ENCODE data around the gene DGKB.

Gene DGKB

GRCh38 chr7:14861456-14861855, 41.1 kb downstream of the DGKB start:
- DNase-seq (ENCODE audit: low read depth in 2 of 3, low spot score in 2 of 3) = no peak

- no peak for DNase-seq (ENCODE audit: low read depth in 2 of 3, low spot score in 2 of 3)
Observed at GRCh38 chr7:14859267-14859666, 43.3 kb downstream of the DGKB start.

- no peak for DNase-seq (ENCODE audit: low read depth in 2 of 3, low spot score in 2 of 3)
Observed at GRCh38 chr7:14858866-14859265, 43.7 kb downstream of the DGKB start.

GRCh38 chr7:14858410-14858809, 44.1 kb downstream of the DGKB start:
- no peak for DNase-seq (ENCODE audit: low read depth in 2 of 3, low spot score in 2 of 3)

GRCh38 chr7:14855033-14855794, 47.3 kb downstream of the DGKB start:
- no peak for DNase-seq (ENCODE audit: low read depth in 2 of 3, low spot score in 2 of 3)

- DNase-seq (ENCODE audit: low read depth in 2 of 3, low spot score in 2 of 3) = no peak
Observed at GRCh38 chr7:14854471-14854870, 48.1 kb downstream of the DGKB start.

- DNase-seq (ENCODE audit: low read depth in 2 of 3, low spot score in 2 of 3) = no peak
Observed at GRCh38 chr7:14851610-14852009, 50.9 kb downstream of the DGKB start.

GRCh38 chr7:14850039-14850438, 52.5 kb downstream of the DGKB start:
- no peak for DNase-seq (ENCODE audit: low read depth in 2 of 3, low spot score in 2 of 3)

GRCh38 chr7:14846405-14846804, 56.1 kb downstream of the DGKB start:
- no peak for DNase-seq (ENCODE audit: low read depth in 2 of 3, low spot score in 2 of 3)

GRCh38 chr7:14843755-14844154, 58.8 kb downstream of the DGKB start:
- DNase-seq (ENCODE audit: low read depth in 2 of 3, low spot score in 2 of 3) = no peak

GRCh38 chr7:14842523-14842922, 60.0 kb downstream of the DGKB start:
- no peak for DNase-seq (ENCODE audit: low read depth in 2 of 3, low spot score in 2 of 3)

GRCh38 chr7:14841869-14842268, 60.7 kb downstream of the DGKB start:
- DNase-seq (ENCODE audit: low read depth in 2 of 3, low spot score in 2 of 3) = no peak

GRCh38 chr7:14841086-14841485, 61.5 kb downstream of the DGKB start:
- no peak for DNase-seq (ENCODE audit: low read depth in 2 of 3, low spot score in 2 of 3)

- DNase-seq (ENCODE audit: low read depth in 2 of 3, low spot score in 2 of 3) = no peak
Observed at GRCh38 chr7:14839307-14839706, 63.2 kb downstream of the DGKB start.

GRCh38 chr7:14837216-14837615, 65.3 kb downstream of the DGKB start:
- no peak for DNase-seq (ENCODE audit: low read depth in 2 of 3, low spot score in 2 of 3)

- DNase-seq (ENCODE audit: low read depth in 2 of 3, low spot score in 2 of 3) = no peak
Observed at GRCh38 chr7:14836571-14837189, 65.9 kb downstream of the DGKB start.

GRCh38 chr7:14836006-14836405, 66.5 kb downstream of the DGKB start:
- DNase-seq (ENCODE audit: low read depth in 2 of 3, low spot score in 2 of 3) = no peak

GRCh38 chr7:14835384-14835783, 67.2 kb downstream of the DGKB start:
- DNase-seq (ENCODE audit: low read depth in 2 of 3, low spot score in 2 of 3) = no peak

- no peak for DNase-seq (ENCODE audit: low read depth in 2 of 3, low spot score in 2 of 3)
Observed at GRCh38 chr7:14834883-14835282, 67.7 kb downstream of the DGKB start.

GRCh38 chr7:14834456-14834855, 68.1 kb downstream of the DGKB start:
- no peak for DNase-seq (ENCODE audit: low read depth in 2 of 3, low spot score in 2 of 3)

GRCh38 chr7:14833707-14834106, 68.8 kb downstream of the DGKB start:
- DNase-seq (ENCODE audit: low read depth in 2 of 3, low spot score in 2 of 3) = no peak

GRCh38 chr7:14828053-14828452, 74.5 kb downstream of the DGKB start:
- no peak for DNase-seq (ENCODE audit: low read depth in 2 of 3, low spot score in 2 of 3)

GRCh38 chr7:14826426-14826825, 76.1 kb downstream of the DGKB start:
- no peak for DNase-seq (ENCODE audit: low read depth in 2 of 3, low spot score in 2 of 3)
